ENCODE results near the gene WDR59. TPM values are rescaled to one million over a fixed set of nuclear protein-coding genes. Genes with fewer than 3 reads are reported as not detected.
A peak's percentile ranks its signal among the peaks of the same experiment; 100 is the strongest.
"Not testable (repeated sequence)": the region's sequence is repeated elsewhere in the genome, so short reads cannot be mapped to it uniquely, and the experiment has no call there.

The WDR59 gene
- total and polyA plus RNA-seq, 8 donors: 23.0 to 62.3 (median 31.9) TPM

- WGBS, 2 donors: 88 to 96% methylated on average over 4 of the region's 4 CpGs
- no peak for ATAC-seq
- no peak overlapping the region for H3K4me3 ChIP-seq
- no peak for TF ChIP-seq CTCF (IDR thresholded peaks at IDR 0.05)
- intact Hi-C loops (cut with DNase I): no loop called here
- H3K27ac ChIP-seq: no peak overlapping the region
- no peaks in the 10 kb centered on the region for H3K4me1 ChIP-seq
- no peaks in the 10 kb centered on the region for H3K9me3 ChIP-seq
- no peaks in the 10 kb centered on the region for H3K27me3 ChIP-seq
- no peak for FAIRE-seq
- DNase-seq: no peak
- no peaks in the 10 kb centered on the region for H3K36me3 ChIP-seq
These were observed 138.2 kb downstream of the WDR59 start for GRCh38 chr16:74846714-74847113.

GRCh38 chr16:74844041-74844980, 140.6 kb downstream of the WDR59 start:
- TF ChIP-seq CTCF (IDR thresholded peaks at IDR 0.05): no peak
- no peak for FAIRE-seq
- Histone ChIP-seq H3K4me3 (no peak overlapping the region), H3K27ac (no peak overlapping the region), H3K27me3 (no peaks in the 10 kb centered on the region), H3K36me3 (no peaks in the 10 kb centered on the region), H3K9me3 (no peaks in the 10 kb centered on the region), H3K4me1 (no peaks in the 10 kb centered on the region)
- ATAC-seq: no peak
- 78 to 80% methylated on average over 20 of the region's 20 CpGs for WGBS, 2 donors
- intact Hi-C loops (cut with DNase I): no loop called here
- no peak for DNase-seq

GRCh38 chr16:74843381-74844035, 141.4 kb downstream of the WDR59 start:
- not testable (repeated sequence) for FAIRE-seq

GRCh38 chr16:74842413-74842812, 142.5 kb downstream of the WDR59 start:
- ATAC-seq: no peak
- Histone ChIP-seq H3K27me3 (no peaks in the 10 kb centered on the region), H3K36me3 (no peaks in the 10 kb centered on the region), H3K9me3 (no peaks in the 10 kb centered on the region), H3K4me3 (no peak overlapping the region), H3K27ac (no peak overlapping the region), H3K4me1 (peaks cover 0 to 2% (median 0%) of the 10 kb centered on the region in 3 donors)
- no peak for DNase-seq
- no peak for TF ChIP-seq CTCF (IDR thresholded peaks at IDR 0.05)
- intact Hi-C loops (cut with DNase I): no loop called here
- FAIRE-seq: no peak
- WGBS, 2 donors: 65% methylated on average over 6 of the region's 6 CpGs

More at GRCh38 chr16:74843381-74844035, 141.4 kb downstream of the WDR59 start:
- H3K27ac ChIP-seq; H3K9me3 ChIP-seq; H3K4me3 ChIP-seq; H3K36me3 ChIP-seq; H3K27me3 ChIP-seq; intact Hi-C loops (cut with DNase I); H3K4me1 ChIP-seq: not testable (repeated sequence)
- 79 to 83% methylated on average over 14 of the region's 14 CpGs for WGBS, 2 donors
- ATAC-seq: peak in 1 of 4 donors; percentile 65
- peak in 1 of 6 donors; percentile 40 for DNase-seq

GRCh38 chr16:74841904-74842303, 143.0 kb downstream of the WDR59 start:
- H3K36me3 ChIP-seq: no peaks in the 10 kb centered on the region
- ATAC-seq (no peak), DNase-seq (no peak), FAIRE-seq (no peak)
- no peaks in the 10 kb centered on the region for H3K9me3 ChIP-seq
- intact Hi-C loops (cut with DNase I): no loop called here
- H3K27ac ChIP-seq: no peak overlapping the region
- peaks cover 0 to 7% (median 0%) of the 10 kb centered on the region in 3 donors for H3K4me1 ChIP-seq
- no peak for TF ChIP-seq CTCF (IDR thresholded peaks at IDR 0.05)
- WGBS, 2 donors: 51% methylated on average over 3 of the region's 3 CpGs
- H3K27me3 ChIP-seq: no peaks in the 10 kb centered on the region
- no peak overlapping the region for H3K4me3 ChIP-seq

Measured in pancreas (tissue), 10 donors.